Right atrium auricular region (tissue), 2 donors: Measurements from ENCODE around the gene PDF. TPM values are rescaled to one million over a fixed set of nuclear protein-coding genes. Genes with fewer than 3 reads are reported as not detected.

Source experiments
- DNase-seq: peaks from one replicate; pipeline ENCODE4 v3.0.0-alpha.2; 2019; ENCODE audit warnings: low spot score
- H3K27ac ChIP-seq, 2 donors: fragments of 200-600 bp; sonication (generic); 1 replicate in 1 of 2; 2 replicates in 1 of 2; pipeline ENCODE4 v1.5.1; 2016 to 2019
- H3K27me3 ChIP-seq, 2 donors: fragments of 200-600 bp; sonication (generic); one replicate each; pipeline versions ENCODE4 v1.5.1 to v1.6.0; 2017 to 2019
- H3K36me3 ChIP-seq: fragments of 200-600 bp; sonication (generic); one replicate; pipeline ENCODE4 v1.5.1; 2016
- H3K4me1 ChIP-seq, 2 donors: fragments of 200-600 bp; sonication (generic); one replicate each; pipeline versions ENCODE4 v1.5.1 to v1.6.0; 2017 to 2019
- H3K4me3 ChIP-seq, 2 donors: fragments of 200-600 bp; sonication (generic); 1 replicate in 1 of 2; 2 replicates in 1 of 2; pipeline ENCODE4 v1.5.1; 2017 to 2019; ENCODE audit warnings: mild to moderate bottlenecking in 1 of 2, moderate library complexity in 1 of 2
- H3K9me3 ChIP-seq, 2 donors: fragments of 200-600 bp; sonication (generic); one replicate each; pipeline ENCODE4 v1.5.1; 2019
- CTCF ChIP-seq, 2 donors: fragments of 200-600 bp; sonication (generic); IDR thresholded peaks; one replicate each; pipeline ENCODE4 v1.5.1; 2019; ENCODE audit warnings: antibody characterized with exemption in 2 of 2
- total RNA-seq, 2 donors: library from RNA; depleted of rRNA; stranded (reverse); fragments of >200 nt; gene quantifications; one replicate each; pipeline ENCODE4 v1.1.0, GENCODE V29; 2016

Gene PDF
- total RNA-seq, 2 donors from 2014 or later, result 11.8 to 12.8 TPM

GRCh38 chr16:69348222-69348621 is 17.8 kb upstream of the PDF start:
- Histone ChIP-seq H3K27ac (no peak overlapping the region), H3K4me1 (no peaks in the 10 kb centered on the region), H3K4me3 (no peak overlapping the region), H3K36me3 (peaks cover 5% of the 10 kb centered on the region), H3K27me3 (no peaks in the 10 kb centered on the region), H3K9me3 (no peaks in the 10 kb centered on the region)
- TF ChIP-seq CTCF (IDR thresholded peaks at IDR 0.05), result no peak
- no peak for DNase-seq

GRCh38 chr16:69346683-69347082 is 16.3 kb upstream of the PDF start:
- TF ChIP-seq CTCF (IDR thresholded peaks at IDR 0.05), result no peak
- DNase-seq, result no peak
- Histone ChIP-seq H3K4me3 (no peak overlapping the region), H3K27me3 (no peaks in the 10 kb centered on the region), H3K36me3 (peaks cover 2% of the 10 kb centered on the region), H3K9me3 (no peaks in the 10 kb centered on the region), H3K4me1 (no peaks in the 10 kb centered on the region), H3K27ac (no peak overlapping the region)

GRCh38 chr16:69345923-69346322 is 15.5 kb upstream of the PDF start:
- no peaks in the 10 kb centered on the region for H3K9me3 ChIP-seq
- no peak for TF ChIP-seq CTCF (IDR thresholded peaks at IDR 0.05)
- no peaks in the 10 kb centered on the region for H3K4me1 ChIP-seq
- H3K36me3 ChIP-seq, result peaks cover 8% of the 10 kb centered on the region
- no peak for DNase-seq
- H3K4me3 ChIP-seq, result no peak overlapping the region
- H3K27ac ChIP-seq, result no peak overlapping the region
- H3K27me3 ChIP-seq, result no peaks in the 10 kb centered on the region

GRCh38 chr16:69344171-69344570 is 13.8 kb upstream of the PDF start:
- no peak overlapping the region for H3K27ac ChIP-seq
- DNase-seq, result no peak
- TF ChIP-seq CTCF (IDR thresholded peaks at IDR 0.05), result no peak
- H3K36me3 ChIP-seq, result peaks cover 8% of the 10 kb centered on the region
- no peaks in the 10 kb centered on the region for H3K27me3 ChIP-seq
- peaks cover 0 to 11% of the 10 kb centered on the region in 2 donors for H3K4me1 ChIP-seq
- H3K4me3 ChIP-seq, result no peak overlapping the region
- no peaks in the 10 kb centered on the region for H3K9me3 ChIP-seq

GRCh38 chr16:69340095-69340644 is 9.8 kb upstream of the PDF start:
- no peak for DNase-seq
- H3K27me3 ChIP-seq, result no peaks in the 10 kb centered on the region
- peak overlapping the region; percentile 82 to 96 for H3K4me3 ChIP-seq
- no peak for TF ChIP-seq CTCF (IDR thresholded peaks at IDR 0.05)
- H3K27ac ChIP-seq, result peak overlapping the region; percentile 91
- peaks cover 21% of the 10 kb centered on the region for H3K36me3 ChIP-seq
- H3K9me3 ChIP-seq, result no peaks in the 10 kb centered on the region
- peaks cover 0 to 28% of the 10 kb centered on the region in 2 donors for H3K4me1 ChIP-seq
